Fibroblast of lung (primary cell): Measurements from ENCODE around the gene OVCA2.

ENCODE experiments used
- EZH2 ChIP-seq: IDR thresholded peaks from 2 replicates; pipeline ENCODE4 v1.5.1; 2012; ENCODE audit warnings: low read length, control low read depth, mild to moderate bottlenecking; ENCODE audit errors: missing control alignments
- TF ChIP-seq, protein P1 (sequence below), 2 donors: IDR thresholded peaks in 1 of 2; conservative IDR thresholded peaks in 1 of 2; 1 replicate in 1 of 2; 2 replicates in 1 of 2; pipeline ENCODE4 v1.5.1; 2011 to 2012; ENCODE audit warnings: low read length in 2 of 2, control low read depth in 1 of 2, inconsistent platforms in 1 of 2, low read depth in 1 of 2, mild to moderate bottlenecking in 1 of 2

- TF ChIP-seq, protein P1, sequence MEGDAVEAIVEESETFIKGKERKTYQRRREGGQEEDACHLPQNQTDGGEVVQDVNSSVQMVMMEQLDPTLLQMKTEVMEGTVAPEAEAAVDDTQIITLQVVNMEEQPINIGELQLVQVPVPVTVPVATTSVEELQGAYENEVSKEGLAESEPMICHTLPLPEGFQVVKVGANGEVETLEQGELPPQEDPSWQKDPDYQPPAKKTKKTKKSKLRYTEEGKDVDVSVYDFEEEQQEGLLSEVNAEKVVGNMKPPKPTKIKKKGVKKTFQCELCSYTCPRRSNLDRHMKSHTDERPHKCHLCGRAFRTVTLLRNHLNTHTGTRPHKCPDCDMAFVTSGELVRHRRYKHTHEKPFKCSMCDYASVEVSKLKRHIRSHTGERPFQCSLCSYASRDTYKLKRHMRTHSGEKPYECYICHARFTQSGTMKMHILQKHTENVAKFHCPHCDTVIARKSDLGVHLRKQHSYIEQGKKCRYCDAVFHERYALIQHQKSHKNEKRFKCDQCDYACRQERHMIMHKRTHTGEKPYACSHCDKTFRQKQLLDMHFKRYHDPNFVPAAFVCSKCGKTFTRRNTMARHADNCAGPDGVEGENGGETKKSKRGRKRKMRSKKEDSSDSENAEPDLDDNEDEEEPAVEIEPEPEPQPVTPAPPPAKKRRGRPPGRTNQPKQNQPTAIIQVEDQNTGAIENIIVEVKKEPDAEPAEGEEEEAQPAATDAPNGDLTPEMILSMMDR (conservative IDR thresholded peaks at IDR 0.05 in 1 of 2, IDR thresholded peaks at IDR 0.05 in 1 of 2; ENCODE audit: low read depth in 1 of 2, low read length in 2 of 2): no peak
- no peak for TF ChIP-seq EZH2
These were observed 44.5 kb downstream of the OVCA2 start for GRCh38 chr17:2086306-2086705.
